Body of pancreas (tissue), 4 donors: ENCODE data around the gene ABCB6. TPM values are rescaled to one million over a fixed set of nuclear protein-coding genes. Genes with fewer than 3 reads are reported as not detected.

Experiments
- ATAC-seq: fragments of 150-250 bp; one replicate; pipeline ENCODE4 v1.9.1; 2016
- DNase-seq, 4 donors: peaks; one replicate each; pipeline ENCODE4 v3.0.0-alpha.2; 2019
- H3K27ac ChIP-seq, 4 donors: fragments of 200-600 bp; sonication (generic); 1 replicate in 3 of 4; 2 replicates in 1 of 4; pipeline versions ENCODE4 v1.5.1 to v1.6.1; 2016 to 2019; ENCODE audit warnings: mild to moderate bottlenecking in 1 of 4, mixed read lengths in 1 of 4, moderate library complexity in 1 of 4
- H3K27me3 ChIP-seq, 2 donors: fragments of 200-600 bp; sonication (generic); one replicate each; pipeline ENCODE4 v1.6.0; 2016; ENCODE audit warnings: mild to moderate bottlenecking in 1 of 2
- H3K36me3 ChIP-seq, 2 donors: fragments of 200-600 bp; sonication (generic); replicated peaks in 1 of 2; 2 replicates each; pipeline ENCODE4 v1.5.1; 2016; ENCODE audit warnings: low read depth in 2 of 2; ENCODE audit not compliant: insufficient read depth in 1 of 2
- H3K4me1 ChIP-seq: fragments of 200-600 bp; sonication (generic); one replicate; pipeline ENCODE4 v1.6.0; 2016
- H3K4me3 ChIP-seq, 2 donors: fragments of 200-600 bp; sonication (generic); 1 replicate in 1 of 2; 2 replicates in 1 of 2; pipeline ENCODE4 v1.5.1; 2016 to 2019
- H3K9me3 ChIP-seq, 3 donors: fragments of 200-600 bp; sonication (generic); 1 replicate in 2 of 3; 2 replicates in 1 of 3; pipeline ENCODE4 v1.5.1; 2016
- POLR2A ChIP-seq, 3 donors: fragments of 450-650 bp; IDR thresholded peaks; one replicate each; pipeline ENCODE4 v1.6.1; 2016; ENCODE audit warnings: antibody characterized with exemption in 3 of 3, mild to moderate bottlenecking in 2 of 3
- WGBS, 2 donors: methylation state at CpG; one replicate each; pipeline ENCODE4 v1.1.5; 2017; 5-methylcytosine and 5-hydroxymethylcytosine counted together
- intact Hi-C: fragments of 100-400 bp; cut with DNase I; formaldehyde crosslinking; loops from one replicate; pipeline ENCODE4 v1.15.1; 2023
- total RNA-seq, 2 donors: library from RNA; depleted of rRNA; stranded (reverse); fragments of >200 nt; gene quantifications; one replicate each; pipeline ENCODE4 v1.1.0, GENCODE V29; 2016
- TF ChIP-seq, protein P1 (sequence below), 7 experiments: fragments of 450-650 bp in 4 of 7; fragments of 200-600 bp in 3 of 7; sonication (generic) in 3 of 7; IDR thresholded peaks; one replicate each; pipeline ENCODE4 v1.5.1; 2016 to 2019; ENCODE audit warnings: antibody characterized with exemption in 7 of 7

ABCB6 gene
- total RNA-seq, 2 donors from 2014 or later: 10.5 to 11.7 TPM

GRCh38 chr2:219216535-219216915 is 2.2 kb downstream of the ABCB6 start:
- Histone ChIP-seq H3K27me3 (no peaks in the 10 kb centered on the region), H3K36me3 (peaks cover 0 to 4% of the 10 kb centered on the region in 2 donors), H3K27ac (no peak overlapping the region), H3K4me1 (peaks cover 31% of the 10 kb centered on the region), H3K9me3 (no peaks in the 10 kb centered on the region), H3K4me3 (no peak overlapping the region)
- 85 to 92% methylated on average over 2 to 6 of the region's 6 CpGs for WGBS, 2 donors
- DNase-seq (no peak), ATAC-seq (no peak)
- no peak for TF ChIP-seq POLR2A (IDR thresholded peaks at IDR 0.05)
- TF ChIP-seq, protein P1, sequence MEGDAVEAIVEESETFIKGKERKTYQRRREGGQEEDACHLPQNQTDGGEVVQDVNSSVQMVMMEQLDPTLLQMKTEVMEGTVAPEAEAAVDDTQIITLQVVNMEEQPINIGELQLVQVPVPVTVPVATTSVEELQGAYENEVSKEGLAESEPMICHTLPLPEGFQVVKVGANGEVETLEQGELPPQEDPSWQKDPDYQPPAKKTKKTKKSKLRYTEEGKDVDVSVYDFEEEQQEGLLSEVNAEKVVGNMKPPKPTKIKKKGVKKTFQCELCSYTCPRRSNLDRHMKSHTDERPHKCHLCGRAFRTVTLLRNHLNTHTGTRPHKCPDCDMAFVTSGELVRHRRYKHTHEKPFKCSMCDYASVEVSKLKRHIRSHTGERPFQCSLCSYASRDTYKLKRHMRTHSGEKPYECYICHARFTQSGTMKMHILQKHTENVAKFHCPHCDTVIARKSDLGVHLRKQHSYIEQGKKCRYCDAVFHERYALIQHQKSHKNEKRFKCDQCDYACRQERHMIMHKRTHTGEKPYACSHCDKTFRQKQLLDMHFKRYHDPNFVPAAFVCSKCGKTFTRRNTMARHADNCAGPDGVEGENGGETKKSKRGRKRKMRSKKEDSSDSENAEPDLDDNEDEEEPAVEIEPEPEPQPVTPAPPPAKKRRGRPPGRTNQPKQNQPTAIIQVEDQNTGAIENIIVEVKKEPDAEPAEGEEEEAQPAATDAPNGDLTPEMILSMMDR (IDR thresholded peaks at IDR 0.05): no peak
- intact Hi-C loops: no loop called here

DNA sequence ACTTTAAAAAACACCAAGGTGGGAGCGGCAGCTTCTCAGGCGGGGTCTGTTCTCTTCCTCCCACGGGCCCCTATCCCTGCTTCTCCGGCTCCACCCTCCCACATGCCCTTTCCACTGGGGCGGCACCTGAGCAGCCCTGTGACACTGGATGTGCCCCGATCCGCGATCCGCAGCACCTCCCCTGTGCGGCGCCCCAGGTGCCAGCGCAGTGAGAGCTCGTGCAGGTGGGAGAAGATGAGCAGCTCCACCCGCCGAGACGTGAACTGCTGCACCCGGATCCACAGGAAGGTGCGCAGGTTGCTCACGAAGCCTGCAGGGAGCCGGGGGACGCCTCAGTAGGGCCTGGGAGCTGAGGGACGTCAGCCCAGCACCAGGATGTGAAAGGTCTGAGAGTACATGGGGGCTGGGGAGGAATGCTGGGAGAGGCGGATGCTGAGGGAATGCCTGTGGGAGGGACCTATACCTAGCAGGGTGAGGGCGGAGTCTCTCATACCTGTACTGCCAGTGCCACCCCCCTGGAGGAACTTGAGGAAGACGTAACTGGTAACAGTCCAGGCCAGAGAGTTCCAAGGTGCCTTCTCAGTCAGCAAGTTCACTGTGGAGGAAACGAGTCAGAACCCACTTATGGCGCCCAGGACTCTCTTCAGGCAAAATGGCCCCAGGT is 2.8 kb downstream of the ABCB6 start:
- no peak for DNase-seq
- Histone ChIP-seq H3K4me1 (peaks cover 31% of the 10 kb centered on the region), H3K36me3 (peaks cover 0 to 2% of the 10 kb centered on the region in 2 donors), H3K27ac (no peak overlapping the region), H3K9me3 (no peaks in the 10 kb centered on the region), H3K27me3 (no peaks in the 10 kb centered on the region), H3K4me3 (no peak overlapping the region)
- TF ChIP-seq POLR2A (IDR thresholded peaks at IDR 0.05): no peak
- TF ChIP-seq, protein P1 (IDR thresholded peaks at IDR 0.05): no peak
- intact Hi-C loops: no loop called here
- ATAC-seq: no peak
- 90 to 94% methylated on average over 19 to 27 of the region's 27 CpGs for WGBS, 2 donors

DNA sequence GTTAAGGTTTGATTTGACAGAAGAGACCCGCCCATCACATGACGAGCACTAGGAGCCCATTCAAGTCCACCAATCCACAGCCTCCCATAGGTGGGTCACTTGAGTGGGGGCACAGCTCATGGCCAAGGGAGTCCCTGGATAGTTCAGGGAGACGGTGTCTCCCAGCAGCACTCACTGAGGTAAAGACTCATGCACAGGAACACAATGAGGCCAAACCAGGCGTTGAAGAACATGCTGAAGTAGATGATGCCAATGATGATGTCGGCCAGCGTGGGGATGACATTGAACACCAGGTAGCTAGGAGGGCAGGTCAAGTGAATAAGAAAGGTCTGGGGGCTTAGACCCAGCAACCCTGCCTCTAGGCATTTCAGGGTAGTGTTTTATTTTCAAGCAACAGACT is 4.0 kb downstream of the ABCB6 start:
- Histone ChIP-seq H3K4me1 (peaks cover 28% of the 10 kb centered on the region), H3K27ac (no peak overlapping the region), H3K4me3 (no peak overlapping the region), H3K9me3 (no peaks in the 10 kb centered on the region), H3K36me3 (peaks cover 0 to 2% of the 10 kb centered on the region in 2 donors), H3K27me3 (no peaks in the 10 kb centered on the region)
- intact Hi-C loops: no loop called here
- ATAC-seq (no peak), DNase-seq (no peak)
- TF ChIP-seq POLR2A (IDR thresholded peaks at IDR 0.05): no peak
- TF ChIP-seq, protein P1 (IDR thresholded peaks at IDR 0.05): no peak
- WGBS, 2 donors: 86 to 89% methylated on average over 6 of the region's 6 CpGs

DNA sequence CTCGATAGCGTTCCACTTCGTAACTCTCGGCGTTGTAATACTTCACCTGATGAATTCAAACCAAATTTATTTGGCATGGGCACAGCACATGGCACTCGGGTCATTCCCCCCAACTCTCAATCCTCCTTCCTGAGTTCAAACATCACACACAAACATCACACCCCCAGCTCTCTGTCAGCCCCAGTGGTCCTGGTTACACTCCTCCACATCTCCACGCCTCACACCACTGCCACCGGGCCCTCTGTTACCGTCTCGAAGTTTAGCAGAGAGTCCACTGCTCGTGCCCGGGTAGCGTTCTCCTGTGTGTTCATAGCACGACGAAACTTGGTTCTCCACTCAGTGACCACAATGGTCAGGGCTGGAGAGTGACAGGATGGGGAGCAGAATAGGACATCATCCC is 4.6 kb downstream of the ABCB6 start:
- H3K4me3 ChIP-seq: no peak overlapping the region
- intact Hi-C loops: no loop called here
- H3K27ac ChIP-seq: no peak overlapping the region
- ATAC-seq (no peak), DNase-seq (peak in 1 of 4 donors; percentile 5)
- TF ChIP-seq POLR2A (IDR thresholded peaks at IDR 0.05): no peak
- TF ChIP-seq, protein P1 (IDR thresholded peaks at IDR 0.05): no peak
- peaks cover 22% of the 10 kb centered on the region for H3K4me1 ChIP-seq
- H3K27me3 ChIP-seq: no peaks in the 10 kb centered on the region
- peaks cover 0 to 2% of the 10 kb centered on the region in 2 donors for H3K36me3 ChIP-seq
- no peaks in the 10 kb centered on the region for H3K9me3 ChIP-seq
- WGBS, 2 donors: 94 to 95% methylated on average over 15 of the region's 15 CpGs

GRCh38 chr2:219213486-219214071 is 5.2 kb downstream of the ABCB6 start:
- TF ChIP-seq, protein P1 (IDR thresholded peaks at IDR 0.05): no peak
- TF ChIP-seq POLR2A (IDR thresholded peaks at IDR 0.05): no peak
- H3K9me3 ChIP-seq: no peaks in the 10 kb centered on the region
- peaks cover 0 to 3% of the 10 kb centered on the region in 2 donors for H3K36me3 ChIP-seq
- no peak overlapping the region for H3K27ac ChIP-seq
- WGBS, 2 donors: 91 to 94% methylated on average over 10 of the region's 10 CpGs
- peaks cover 16% of the 10 kb centered on the region for H3K4me1 ChIP-seq
- H3K4me3 ChIP-seq: no peak overlapping the region
- DNase-seq: peak in 1 of 4 donors; percentile 2
- intact Hi-C loops: no loop called here
- ATAC-seq: no peak
- no peaks in the 10 kb centered on the region for H3K27me3 ChIP-seq
